K562 (cell line): ENCODE data around the gene MGST3. TPM values are rescaled to one million over a fixed set of nuclear protein-coding genes. Genes with fewer than 3 reads are reported as not detected.
A peak's percentile ranks its signal among the peaks of the same experiment; 100 is the strongest.

ENCODE experiments used
- CREM ChIP-seq: IDR thresholded peaks from 2 replicates; pipeline ENCODE4 v1.6.1; 2014; ENCODE audit warnings: antibody characterized with exemption, low read depth
- MCM2 ChIP-seq: fragments of 450-650 bp; IDR thresholded peaks from 2 replicates; pipeline ENCODE4 v1.6.1; 2017; ENCODE audit warnings: low read depth, mild to moderate bottlenecking
- MTF1 ChIP-seq: fragments of 250-450 bp; sonication (Bioruptor Pico); IDR thresholded peaks from 2 replicates; pipeline ENCODE4 v1.9.0; 2021; ENCODE audit warnings: moderate library complexity, mild to moderate bottlenecking, inconsistent platforms, borderline replicate concordance
- NCOA2 ChIP-seq, 2 experiments: fragments of 450-650 bp; IDR thresholded peaks; 2 replicates each; pipeline ENCODE4 v1.6.1; 2018; ENCODE audit warnings: mild to moderate bottlenecking in 2 of 2, moderate library complexity in 1 of 2; ENCODE audit not compliant: partially characterized antibody in 2 of 2
- NFIC ChIP-seq: fragments of 450-650 bp; IDR thresholded peaks from 2 replicates; pipeline ENCODE4 v1.6.1; 2017; ENCODE audit warnings: mild to moderate bottlenecking, inconsistent platforms
- NFXL1 ChIP-seq: fragments of 450-650 bp; formaldehyde crosslinking; IDR thresholded peaks from 2 replicates; pipeline ENCODE4 v1.4.0; 2021; ENCODE audit warnings: mild to moderate bottlenecking
- NR2F6 ChIP-seq: fragments of 450-650 bp; formaldehyde crosslinking; IDR thresholded peaks from 2 replicates; pipeline ENCODE4 v1.4.0; 2020; ENCODE audit warnings: mild to moderate bottlenecking
- NUFIP1 ChIP-seq: fragments of 450-650 bp; IDR thresholded peaks from 2 replicates; pipeline ENCODE4 v1.6.1; 2018; ENCODE audit not compliant: partially characterized antibody
- SMC3 ChIP-seq: conservative IDR thresholded peaks from 2 replicates; pipeline ENCODE4 v1.6.1; 2011; ENCODE audit warnings: low read depth, low read length, improper control_type of control experiment; ENCODE audit not compliant: insufficient read depth
- SUPT5H ChIP-seq: fragments of 450-650 bp; IDR thresholded peaks from 2 replicates; pipeline ENCODE4 v1.6.1; 2016
- TAF1 ChIP-seq: IDR thresholded peaks from 2 replicates; pipeline ENCODE4 v1.6.1; 2011; ENCODE audit warnings: mild to moderate bottlenecking, low read length, moderate library complexity; ENCODE audit not compliant: insufficient read depth, control insufficient read depth, severe bottlenecking; ENCODE audit errors: extremely low read depth
- TCF7L2 ChIP-seq: fragments of 150-350 bp; IDR thresholded peaks from 2 replicates; pipeline ENCODE4 v1.6.1; 2016; ENCODE audit warnings: low read depth, mild to moderate bottlenecking, low read length, moderate library complexity
- ZBED1 ChIP-seq: IDR thresholded peaks from 2 replicates; pipeline ENCODE4 v1.6.1; 2014
- ZNF232 ChIP-seq: sonication (generic); formaldehyde crosslinking; IDR thresholded peaks from 2 replicates; pipeline ENCODE4 v1.8.0; 2022; ENCODE audit warnings: mild to moderate bottlenecking, missing genetic modification reagents
- ZNF551 ChIP-seq: fragments of 250-450 bp; sonication (Bioruptor Pico); IDR thresholded peaks from 2 replicates; pipeline ENCODE4 v1.5.0; 2021; ENCODE audit warnings: mild to moderate bottlenecking, moderate library complexity
- ZNF76 ChIP-seq: fragments of 250-450 bp; sonication (Bioruptor Pico); IDR thresholded peaks from 2 replicates; pipeline ENCODE4 v1.4.0; 2020; ENCODE audit warnings: mild to moderate bottlenecking, moderate library complexity, borderline replicate concordance
- ZSCAN29 ChIP-seq: fragments of 450-650 bp; IDR thresholded peaks from 2 replicates; pipeline ENCODE4 v1.6.1; 2017
- polyA plus RNA-seq, 8 experiments: library from polyadenylated mRNA; depleted of rRNA in 4 of 8; stranded (reverse) in 5 of 8; unstranded in 3 of 8; fragments of >200 nt; fragmentation: Nextera tagmentation in 2 of 8; fragmentation: Illumina TruSeq in 1 of 8; extraction: Ambion mirVana in 2 of 8; extraction: Trizol in 1 of 8; gene quantifications; 2 replicates each; pipeline versions ENCODE4 v1.2.1 to v1.2.3, GENCODE V29; 2011 to 2014; ENCODE audit warnings: inconsistent platforms in 1 of 8, missing spikeins in 1 of 8
- total RNA-seq, 7 experiments: library from RNA; depleted of rRNA in 6 of 7; stranded (reverse); fragments of >200 nt in 6 of 7; fragmentation: Illumina TruSeq in 2 of 7; extraction: Trizol in 2 of 7; gene quantifications; 2 replicates each; pipeline versions ENCODE4 v1.2.1 to v1.2.3, GENCODE V29; 2011 to 2021; ENCODE audit warnings: low replicate concordance in 1 of 7
- TF ChIP-seq, protein P1 (sequence below): fragments of 250-450 bp; sonication (Bioruptor Pico); IDR thresholded peaks from 2 replicates; pipeline ENCODE4 v1.5.1; 2021; ENCODE audit warnings: mild to moderate bottlenecking
- TF ChIP-seq, protein P2 (sequence below): IDR thresholded peaks from 2 replicates; pipeline ENCODE4 v1.6.1; 2011; ENCODE audit warnings: borderline replicate concordance, low read depth, mild to moderate bottlenecking, moderate library complexity, low read length; ENCODE audit not compliant: insufficient read depth, poor library complexity, severe bottlenecking
- TF ChIP-seq, protein P3 (sequence below): fragments of 250-450 bp; sonication (Bioruptor Pico); IDR thresholded peaks from 2 replicates; pipeline ENCODE4 v1.9.0; 2021; ENCODE audit warnings: mild to moderate bottlenecking, inconsistent platforms
- TF ChIP-seq, protein P4 (sequence below), 3 experiments: IDR thresholded peaks in 2 of 3; conservative IDR thresholded peaks in 1 of 3; 2 replicates each; pipeline ENCODE4 v1.5.1; 2011 to 2012; ENCODE audit warnings: low read length in 3 of 3, mild to moderate bottlenecking in 3 of 3, control low read depth in 2 of 3, improper control_type of control experiment in 1 of 3, inconsistent platforms in 1 of 3, low read depth in 1 of 3, mixed read lengths in 1 of 3, moderate library complexity in 1 of 3; ENCODE audit not compliant: insufficient read depth in 2 of 3

MGST3 gene
- total and polyA plus RNA-seq, 9 of the 15 experiments (the other 6 are each of a cell fraction or from before 2014, with no cell fraction given): 70.7 to 287 (median 105) TPM

DNA sequence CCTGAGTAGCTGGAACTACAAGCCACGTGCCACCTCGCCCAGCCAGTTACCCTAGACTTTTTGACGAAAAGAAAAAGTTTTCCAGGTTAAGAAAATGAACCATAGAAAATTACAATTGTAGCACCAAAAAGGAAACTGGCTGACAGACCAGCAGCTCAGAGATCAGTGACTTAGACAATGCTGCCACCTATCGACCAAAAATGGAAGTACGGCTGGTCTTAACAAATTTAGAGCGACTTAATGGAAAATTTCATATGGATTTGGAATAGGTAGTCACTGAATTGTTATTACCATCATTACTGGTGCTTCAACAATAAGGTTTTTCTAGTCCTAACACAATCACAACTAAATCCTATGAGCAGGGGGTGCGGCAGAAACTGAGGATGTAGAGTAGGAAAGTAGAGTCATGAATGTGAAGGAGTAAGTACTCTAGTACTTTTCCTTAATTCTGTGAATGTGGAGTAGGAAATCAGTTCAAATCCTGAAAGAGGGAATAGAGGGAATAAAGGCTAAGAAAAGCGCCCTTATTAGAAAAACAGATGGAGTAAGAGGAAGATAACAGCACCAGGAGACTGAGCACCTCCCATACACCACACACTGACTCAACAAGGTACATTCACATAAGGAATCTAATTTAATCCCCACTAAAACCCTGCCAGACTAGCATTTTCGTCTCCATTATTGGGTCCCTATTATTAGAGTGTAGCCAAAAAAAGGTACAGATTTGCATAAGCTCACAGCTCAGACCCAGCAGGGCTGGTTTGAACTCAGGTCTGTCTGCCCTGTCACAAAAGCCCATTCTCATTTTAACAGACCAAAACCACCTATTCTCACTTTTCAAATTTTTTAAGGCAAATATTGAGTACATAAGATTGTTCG lies 37.9 kb upstream of the MGST3 start (continued):
- TF ChIP-seq ZNF551 (no peak), CREM (no peak), NFXL1 (no peak), MTF1 (CRISPR knock-in tag) (no peak), NR2F6 (CRISPR knock-in tag) (no peak), TAF1 (no peak), NUFIP1 (no peak), SMC3 (peak; percentile 87), NFIC (no peak), SUPT5H (no peak), NCOA2 (IDR thresholded peaks at IDR 0.05; ENCODE audit: partially characterized antibody in 2 of 2) (no peak), MCM2 (no peak), ZBED1 (no peak), TCF7L2 (no peak), ZNF232 (no peak), ZSCAN29 (no peak), ZNF76 (CRISPR knock-in tag) (no peak)
- TF ChIP-seq, protein P1, sequence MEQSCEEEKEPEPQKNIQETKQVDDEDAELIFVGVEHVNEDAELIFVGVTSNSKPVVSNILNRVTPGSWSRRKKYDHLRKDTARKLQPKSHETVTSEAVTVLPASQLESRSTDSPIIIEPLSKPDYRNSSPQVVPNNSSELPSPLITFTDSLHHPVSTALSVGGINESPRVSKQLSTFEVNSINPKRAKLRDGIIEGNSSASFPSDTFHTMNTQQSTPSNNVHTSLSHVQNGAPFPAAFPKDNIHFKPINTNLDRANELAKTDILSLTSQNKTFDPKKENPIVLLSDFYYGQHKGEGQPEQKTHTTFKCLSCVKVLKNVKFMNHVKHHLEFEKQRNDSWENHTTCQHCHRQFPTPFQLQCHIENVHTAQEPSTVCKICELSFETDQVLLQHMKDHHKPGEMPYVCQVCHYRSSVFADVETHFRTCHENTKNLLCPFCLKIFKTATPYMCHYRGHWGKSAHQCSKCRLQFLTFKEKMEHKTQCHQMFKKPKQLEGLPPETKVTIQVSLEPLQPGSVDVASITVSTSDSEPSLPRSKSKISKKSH (CRISPR knock-in tag): no peak
- TF ChIP-seq, protein P2, sequence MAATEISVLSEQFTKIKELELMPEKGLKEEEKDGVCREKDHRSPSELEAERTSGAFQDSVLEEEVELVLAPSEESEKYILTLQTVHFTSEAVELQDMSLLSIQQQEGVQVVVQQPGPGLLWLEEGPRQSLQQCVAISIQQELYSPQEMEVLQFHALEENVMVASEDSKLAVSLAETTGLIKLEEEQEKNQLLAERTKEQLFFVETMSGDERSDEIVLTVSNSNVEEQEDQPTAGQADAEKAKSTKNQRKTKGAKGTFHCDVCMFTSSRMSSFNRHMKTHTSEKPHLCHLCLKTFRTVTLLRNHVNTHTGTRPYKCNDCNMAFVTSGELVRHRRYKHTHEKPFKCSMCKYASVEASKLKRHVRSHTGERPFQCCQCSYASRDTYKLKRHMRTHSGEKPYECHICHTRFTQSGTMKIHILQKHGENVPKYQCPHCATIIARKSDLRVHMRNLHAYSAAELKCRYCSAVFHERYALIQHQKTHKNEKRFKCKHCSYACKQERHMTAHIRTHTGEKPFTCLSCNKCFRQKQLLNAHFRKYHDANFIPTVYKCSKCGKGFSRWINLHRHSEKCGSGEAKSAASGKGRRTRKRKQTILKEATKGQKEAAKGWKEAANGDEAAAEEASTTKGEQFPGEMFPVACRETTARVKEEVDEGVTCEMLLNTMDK: no peak
- TF ChIP-seq, protein P3, sequence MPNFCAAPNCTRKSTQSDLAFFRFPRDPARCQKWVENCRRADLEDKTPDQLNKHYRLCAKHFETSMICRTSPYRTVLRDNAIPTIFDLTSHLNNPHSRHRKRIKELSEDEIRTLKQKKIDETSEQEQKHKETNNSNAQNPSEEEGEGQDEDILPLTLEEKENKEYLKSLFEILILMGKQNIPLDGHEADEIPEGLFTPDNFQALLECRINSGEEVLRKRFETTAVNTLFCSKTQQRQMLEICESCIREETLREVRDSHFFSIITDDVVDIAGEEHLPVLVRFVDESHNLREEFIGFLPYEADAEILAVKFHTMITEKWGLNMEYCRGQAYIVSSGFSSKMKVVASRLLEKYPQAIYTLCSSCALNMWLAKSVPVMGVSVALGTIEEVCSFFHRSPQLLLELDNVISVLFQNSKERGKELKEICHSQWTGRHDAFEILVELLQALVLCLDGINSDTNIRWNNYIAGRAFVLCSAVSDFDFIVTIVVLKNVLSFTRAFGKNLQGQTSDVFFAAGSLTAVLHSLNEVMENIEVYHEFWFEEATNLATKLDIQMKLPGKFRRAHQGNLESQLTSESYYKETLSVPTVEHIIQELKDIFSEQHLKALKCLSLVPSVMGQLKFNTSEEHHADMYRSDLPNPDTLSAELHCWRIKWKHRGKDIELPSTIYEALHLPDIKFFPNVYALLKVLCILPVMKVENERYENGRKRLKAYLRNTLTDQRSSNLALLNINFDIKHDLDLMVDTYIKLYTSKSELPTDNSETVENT (CRISPR knock-in tag): no peak
- TF ChIP-seq, protein P4, sequence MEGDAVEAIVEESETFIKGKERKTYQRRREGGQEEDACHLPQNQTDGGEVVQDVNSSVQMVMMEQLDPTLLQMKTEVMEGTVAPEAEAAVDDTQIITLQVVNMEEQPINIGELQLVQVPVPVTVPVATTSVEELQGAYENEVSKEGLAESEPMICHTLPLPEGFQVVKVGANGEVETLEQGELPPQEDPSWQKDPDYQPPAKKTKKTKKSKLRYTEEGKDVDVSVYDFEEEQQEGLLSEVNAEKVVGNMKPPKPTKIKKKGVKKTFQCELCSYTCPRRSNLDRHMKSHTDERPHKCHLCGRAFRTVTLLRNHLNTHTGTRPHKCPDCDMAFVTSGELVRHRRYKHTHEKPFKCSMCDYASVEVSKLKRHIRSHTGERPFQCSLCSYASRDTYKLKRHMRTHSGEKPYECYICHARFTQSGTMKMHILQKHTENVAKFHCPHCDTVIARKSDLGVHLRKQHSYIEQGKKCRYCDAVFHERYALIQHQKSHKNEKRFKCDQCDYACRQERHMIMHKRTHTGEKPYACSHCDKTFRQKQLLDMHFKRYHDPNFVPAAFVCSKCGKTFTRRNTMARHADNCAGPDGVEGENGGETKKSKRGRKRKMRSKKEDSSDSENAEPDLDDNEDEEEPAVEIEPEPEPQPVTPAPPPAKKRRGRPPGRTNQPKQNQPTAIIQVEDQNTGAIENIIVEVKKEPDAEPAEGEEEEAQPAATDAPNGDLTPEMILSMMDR (IDR thresholded peaks at IDR 0.05 in 2 of 3, conservative IDR thresholded peaks at IDR 0.05 in 1 of 3; ENCODE audit: insufficient read depth in 2 of 3, low read depth in 1 of 3, low read length in 3 of 3): peak; percentile 83 to 98 (median 90)
